PFSK-1 (cell line): ENCODE measurements around the gene PHACTR2.

Source experiments
- FOXP2 ChIP-seq: optimal IDR thresholded peaks from 2 replicates; pipeline ENCODE3; 2011; ENCODE audit warnings: borderline replicate concordance, control low read depth, inconsistent platforms; ENCODE audit not compliant: insufficient read depth; ENCODE audit errors: extremely low read length, extremely low read depth
- POLR2AphosphoS5 ChIP-seq: IDR thresholded peaks from 2 replicates; pipeline ENCODE4 v1.6.1; 2012; ENCODE audit warnings: low read depth, mild to moderate bottlenecking, control low read depth, low read length, moderate library complexity
- SIN3A ChIP-seq: IDR thresholded peaks from 2 replicates; pipeline ENCODE4 v1.6.1; 2012; ENCODE audit warnings: mild to moderate bottlenecking, low read length, moderate library complexity, borderline replicate concordance; ENCODE audit not compliant: insufficient read depth
- TAF1 ChIP-seq: IDR thresholded peaks from 2 replicates; pipeline ENCODE4 v1.6.1; 2012; ENCODE audit warnings: low read length, control low read depth, borderline replicate concordance; ENCODE audit not compliant: insufficient read depth
- TF ChIP-seq, protein P1 (sequence below), 2 experiments: IDR thresholded peaks; 2 replicates each; pipeline versions ENCODE4 v1.6.1 to v1.8.0; 2011 to 2012; ENCODE audit warnings: low read depth in 2 of 2, low read length in 2 of 2, control low read depth in 1 of 2, inconsistent platforms in 1 of 2, mild to moderate bottlenecking in 1 of 2, moderate library complexity in 1 of 2; ENCODE audit not compliant: insufficient read depth in 1 of 2

Gene PHACTR2

DNA sequence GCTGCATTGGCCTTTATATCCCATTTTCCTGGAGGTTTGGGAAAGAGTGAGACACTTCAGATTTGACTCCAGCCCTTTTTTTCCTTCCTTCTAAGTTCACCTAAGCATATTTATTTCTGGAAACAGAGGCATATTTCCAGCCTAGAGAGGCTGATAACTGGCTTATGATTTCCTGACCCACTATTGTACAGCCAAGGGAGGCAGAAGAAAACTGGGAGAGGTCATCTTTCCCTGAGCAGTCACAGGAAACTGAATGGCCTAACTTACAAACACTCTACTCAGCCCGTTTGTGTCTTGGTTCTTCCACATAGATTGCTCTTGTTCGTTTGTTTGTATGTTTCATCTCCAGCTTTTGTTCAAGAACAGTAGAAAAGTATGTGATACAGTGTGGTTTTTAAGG, 101.2 kb downstream of the PHACTR2 start:
- TF ChIP-seq FOXP2 (no peak), TAF1 (no peak), SIN3A (no peak)
- TF ChIP-seq, protein P1, sequence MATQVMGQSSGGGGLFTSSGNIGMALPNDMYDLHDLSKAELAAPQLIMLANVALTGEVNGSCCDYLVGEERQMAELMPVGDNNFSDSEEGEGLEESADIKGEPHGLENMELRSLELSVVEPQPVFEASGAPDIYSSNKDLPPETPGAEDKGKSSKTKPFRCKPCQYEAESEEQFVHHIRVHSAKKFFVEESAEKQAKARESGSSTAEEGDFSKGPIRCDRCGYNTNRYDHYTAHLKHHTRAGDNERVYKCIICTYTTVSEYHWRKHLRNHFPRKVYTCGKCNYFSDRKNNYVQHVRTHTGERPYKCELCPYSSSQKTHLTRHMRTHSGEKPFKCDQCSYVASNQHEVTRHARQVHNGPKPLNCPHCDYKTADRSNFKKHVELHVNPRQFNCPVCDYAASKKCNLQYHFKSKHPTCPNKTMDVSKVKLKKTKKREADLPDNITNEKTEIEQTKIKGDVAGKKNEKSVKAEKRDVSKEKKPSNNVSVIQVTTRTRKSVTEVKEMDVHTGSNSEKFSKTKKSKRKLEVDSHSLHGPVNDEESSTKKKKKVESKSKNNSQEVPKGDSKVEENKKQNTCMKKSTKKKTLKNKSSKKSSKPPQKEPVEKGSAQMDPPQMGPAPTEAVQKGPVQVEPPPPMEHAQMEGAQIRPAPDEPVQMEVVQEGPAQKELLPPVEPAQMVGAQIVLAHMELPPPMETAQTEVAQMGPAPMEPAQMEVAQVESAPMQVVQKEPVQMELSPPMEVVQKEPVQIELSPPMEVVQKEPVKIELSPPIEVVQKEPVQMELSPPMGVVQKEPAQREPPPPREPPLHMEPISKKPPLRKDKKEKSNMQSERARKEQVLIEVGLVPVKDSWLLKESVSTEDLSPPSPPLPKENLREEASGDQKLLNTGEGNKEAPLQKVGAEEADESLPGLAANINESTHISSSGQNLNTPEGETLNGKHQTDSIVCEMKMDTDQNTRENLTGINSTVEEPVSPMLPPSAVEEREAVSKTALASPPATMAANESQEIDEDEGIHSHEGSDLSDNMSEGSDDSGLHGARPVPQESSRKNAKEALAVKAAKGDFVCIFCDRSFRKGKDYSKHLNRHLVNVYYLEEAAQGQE (IDR thresholded peaks at IDR 0.05; ENCODE audit: insufficient read depth in 1 of 2, low read depth in 2 of 2, low read length in 2 of 2), result no peak

DNA sequence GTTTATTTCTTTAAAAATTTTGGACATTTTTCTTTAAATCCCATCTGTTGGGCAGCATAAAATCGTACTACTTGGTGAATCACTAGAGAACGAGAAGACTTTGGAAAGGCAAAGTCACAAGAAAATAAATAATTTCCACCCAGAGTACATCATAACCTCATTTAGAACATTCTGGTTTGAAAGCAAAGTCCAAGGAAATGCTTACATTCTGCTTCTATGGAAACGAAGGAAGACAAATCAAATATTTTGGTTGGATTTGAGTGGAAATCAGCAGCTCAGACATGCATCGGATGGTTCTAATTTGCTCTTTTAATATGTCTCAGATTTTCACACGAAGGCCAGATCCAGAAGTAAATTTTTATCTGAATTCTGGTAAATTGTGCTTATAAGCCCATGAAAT, 104.7 kb downstream of the PHACTR2 start:
- no peak for TF ChIP-seq POLR2AphosphoS5
- TF ChIP-seq SIN3A, result no peak
- TF ChIP-seq TAF1, result no peak
- TF ChIP-seq FOXP2, result no peak
- TF ChIP-seq, protein P1 (IDR thresholded peaks at IDR 0.05; ENCODE audit: insufficient read depth in 1 of 2, low read depth in 2 of 2, low read length in 2 of 2), result no peak

DNA sequence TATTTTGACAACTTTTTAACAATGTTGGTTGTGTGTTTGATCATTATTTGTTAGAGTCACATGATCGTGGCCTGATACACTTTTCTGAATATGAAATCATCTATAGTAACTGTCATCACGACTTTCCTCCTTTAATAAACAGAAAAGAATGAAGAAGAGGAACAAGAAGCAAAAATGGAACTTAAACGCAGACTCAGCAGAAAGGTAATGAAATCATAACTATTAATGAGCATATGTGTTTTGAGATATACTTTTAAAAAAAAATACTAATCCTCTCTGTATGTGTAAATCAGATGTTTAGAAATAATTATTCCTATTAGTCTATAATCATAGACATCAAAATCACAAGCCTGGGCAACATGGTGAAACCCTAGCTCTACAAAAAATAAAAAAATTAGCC, 105.3 kb downstream of the PHACTR2 start:
- TF ChIP-seq FOXP2 (no peak), POLR2AphosphoS5 (no peak), SIN3A (no peak), TAF1 (no peak)
- TF ChIP-seq, protein P1 (IDR thresholded peaks at IDR 0.05; ENCODE audit: insufficient read depth in 1 of 2, low read depth in 2 of 2, low read length in 2 of 2), result no peak

DNA sequence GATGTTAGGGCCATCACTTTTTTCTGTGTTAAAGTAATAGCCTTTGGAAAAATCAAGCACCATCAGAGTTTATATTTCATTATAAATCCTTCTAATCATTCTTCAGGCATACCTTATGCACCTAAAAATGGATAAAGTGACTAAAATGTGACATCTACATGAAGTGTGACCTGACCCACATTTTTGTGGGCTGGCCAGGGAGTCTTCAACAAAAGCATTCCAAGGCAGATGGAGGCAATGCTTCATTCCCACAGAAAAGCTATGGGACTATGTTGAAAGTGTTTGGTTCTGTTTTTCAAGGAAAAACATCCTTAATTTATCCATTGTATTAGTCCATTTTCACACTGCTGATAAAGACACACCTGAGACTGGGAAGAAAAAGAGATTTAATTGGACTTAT, 106.6 kb downstream of the PHACTR2 start:
- TF ChIP-seq FOXP2, result no peak
- TF ChIP-seq, protein P1 (IDR thresholded peaks at IDR 0.05; ENCODE audit: insufficient read depth in 1 of 2, low read depth in 2 of 2, low read length in 2 of 2), result no peak

DNA sequence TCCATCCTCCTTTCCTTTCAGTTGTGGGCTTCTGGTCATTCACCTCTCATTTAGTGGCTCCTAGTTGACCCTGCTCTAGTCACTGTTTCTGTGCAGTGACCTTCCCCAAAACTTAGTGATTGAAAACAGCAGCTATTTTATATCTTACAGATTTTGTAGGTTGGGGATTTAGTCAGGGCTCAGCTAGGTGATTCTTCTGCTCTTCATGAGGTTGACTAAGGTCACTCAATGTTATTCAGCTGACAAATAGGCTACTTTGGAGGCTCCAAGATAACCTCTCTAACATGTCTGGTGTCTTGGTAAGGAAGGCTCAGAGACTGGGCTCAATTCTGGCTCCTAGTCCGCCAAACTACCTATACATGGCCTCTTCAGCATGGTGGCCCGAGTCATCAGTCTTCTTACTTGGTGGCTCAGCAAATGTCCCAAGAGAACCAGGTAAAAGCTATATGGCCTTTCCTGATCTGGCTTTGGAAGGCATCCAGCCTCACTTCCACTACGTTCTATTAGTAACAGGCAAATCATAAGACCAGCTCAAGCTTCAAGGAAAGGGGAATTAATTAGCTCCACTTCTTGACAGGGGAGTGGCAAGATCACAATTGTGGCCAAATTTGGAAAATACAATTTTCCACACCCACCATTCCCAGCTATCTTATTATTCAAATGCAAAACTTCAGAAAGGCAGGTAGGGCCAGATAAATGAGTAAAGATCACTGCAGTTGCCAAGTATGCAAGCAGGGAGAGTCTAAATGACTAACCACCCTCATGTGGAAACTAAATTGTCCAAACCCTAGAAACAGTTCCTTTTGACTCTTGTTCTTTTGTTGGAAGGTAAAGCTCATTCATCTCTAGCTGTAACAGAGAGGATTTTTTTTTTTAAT, 114.9 kb downstream of the PHACTR2 start:
- no peak for TF ChIP-seq TAF1
